K562 (cell line): ENCODE data around the gene RBM27. TPM values are rescaled to one million over a fixed set of nuclear protein-coding genes. Genes with fewer than 3 reads are reported as not detected.

Experiments used
- ATAC-seq: fragments of 200-7000 bp; cut with Tn5 transposase; 3 replicates; pipeline ENCODE4 v1.9.1; 2020; ENCODE audit warnings: moderate library complexity
- BruUV-seq: library from RNA; stranded (reverse); fragments of 400-500 nt; replicated peaks from 2 replicates; lab custom pipeline; 2021; lab: Mats Ljungman, UMichigan
- CTCF ChIA-PET: fragments of 300-600 bp; formaldehyde crosslinking; extraction: SDS; loops from one replicate; lab custom pipeline; 2021; ENCODE audit warnings: low intra/inter-chr PET ratio; lab: Yijun Ruan, JAX
- POLR2A ChIA-PET: fragments of 300-600, 350-650 bp; sonication (Branson Sonifier 250); formaldehyde crosslinking; extraction: SDS; loops from one replicate; lab custom pipeline; 2021; ENCODE audit warnings: antibody characterized with exemption, inconsistent platforms; lab: Yijun Ruan, JAX
- DNase-seq, 4 experiments: peaks; one replicate each; pipeline versions ENCODE4 v3.0.0 to v3.0.0-alpha.2; 2011 to 2018; ENCODE audit warnings: low spot score in 3 of 4, mixed read lengths in 3 of 4; ENCODE audit errors: extremely low read depth in 1 of 4
- FAIRE-seq: peaks from 2 replicates; lab custom pipeline; 2011; peaks lifted over from hg19 to GRCh38; lab: Jason Lieb, UNC
- H2AFZ ChIP-seq: 2 replicates; pipeline ENCODE4 v1.6.0; 2011; ENCODE audit warnings: low read depth, low read length, control low read depth, inconsistent platforms
- H3K27ac ChIP-seq: fragments of 200-600 bp; 3 replicates; pipeline ENCODE4 v1.8.0; 2011; ENCODE audit warnings: low read depth, mild to moderate bottlenecking, control low read depth, inconsistent platforms, low read length, moderate library complexity, mixed read lengths; ENCODE audit errors: extremely low read depth
- H3K27me3 ChIP-seq, 2 experiments: fragments of 300-600 bp in 1 of 2; 2 replicates in 1 of 2; 3 replicates in 1 of 2; pipeline versions ENCODE4 v1.6.0 to v1.8.0; 2011; ENCODE audit warnings: inconsistent platforms in 2 of 2, low read length in 2 of 2, mild to moderate bottlenecking in 1 of 2, mixed read lengths in 1 of 2, moderate library complexity in 1 of 2; ENCODE audit not compliant: control insufficient read depth in 2 of 2, insufficient read depth in 2 of 2
- H3K36me3 ChIP-seq: fragments of 300-600 bp; 3 replicates; pipeline ENCODE4 v1.8.0; 2011; ENCODE audit warnings: mild to moderate bottlenecking, low read length, inconsistent platforms; ENCODE audit not compliant: control insufficient read depth, insufficient read depth
- H3K4me1 ChIP-seq, 2 experiments: fragments of 200-600 bp in 1 of 2; replicated peaks in 1 of 2; 2 replicates in 1 of 2; 3 replicates in 1 of 2; pipeline versions ENCODE4 v1.5.1 to v1.8.0; 2011; ENCODE audit warnings: inconsistent platforms in 2 of 2, low read length in 2 of 2, mild to moderate bottlenecking in 1 of 2, mixed read lengths in 1 of 2, moderate library complexity in 1 of 2; ENCODE audit not compliant: control insufficient read depth in 2 of 2, insufficient read depth in 2 of 2
- H3K4me2 ChIP-seq: 2 replicates; pipeline ENCODE4 v1.6.1; 2011; ENCODE audit warnings: low read length, control low read depth, inconsistent platforms, mixed read lengths; ENCODE audit not compliant: insufficient read depth
- H3K4me3 ChIP-seq: fragments of 200-600 bp; sonication (generic), shearing (Covaris generic); 2 replicates; pipeline ENCODE4 v1.5.1; 2016; ENCODE audit warnings: control low read depth, inconsistent platforms
- H3K79me2 ChIP-seq: fragments of 200-600 bp; 3 replicates; pipeline ENCODE4 v1.8.0; 2011; ENCODE audit warnings: low read length, inconsistent platforms; ENCODE audit not compliant: control insufficient read depth, insufficient read depth
- H3K9ac ChIP-seq, 2 experiments: 2 replicates each; pipeline versions ENCODE4 v1.6.0 to v1.6.1; 2011; ENCODE audit warnings: low read depth in 2 of 2, low read length in 2 of 2, control low read depth in 1 of 2, inconsistent platforms in 1 of 2, mild to moderate bottlenecking in 1 of 2, mixed read lengths in 1 of 2; ENCODE audit not compliant: insufficient read depth in 1 of 2
- H3K9me1 ChIP-seq: one replicate; pipeline ENCODE4 v1.6.0; 2011; ENCODE audit warnings: inconsistent platforms, mild to moderate bottlenecking, low read length, moderate library complexity; ENCODE audit not compliant: control insufficient read depth, insufficient read depth
- H3K9me3 ChIP-seq: replicated peaks from 2 replicates; pipeline ENCODE4 v1.5.1; 2011; ENCODE audit warnings: low read depth, low read length, inconsistent platforms; ENCODE audit not compliant: control insufficient read depth, insufficient read depth
- H4K20me1 ChIP-seq: replicated peaks from 2 replicates; pipeline ENCODE4 v1.6.1; 2011; ENCODE audit warnings: low read length, inconsistent platforms, mixed read lengths; ENCODE audit not compliant: control insufficient read depth, insufficient read depth
- ASH1L ChIP-seq: fragments of 450-650 bp; IDR thresholded peaks from 2 replicates; pipeline ENCODE4 v1.6.1; 2018; ENCODE audit warnings: borderline replicate concordance, mild to moderate bottlenecking, low read depth; ENCODE audit not compliant: partially characterized antibody
- ATF2 ChIP-seq: sonication (generic); formaldehyde crosslinking; IDR thresholded peaks from 2 replicates; pipeline ENCODE4 v1.8.1; 2022; ENCODE audit warnings: missing genetic modification reagents
- BDP1 ChIP-seq: IDR thresholded peaks from 3 replicates; pipeline ENCODE4 v1.6.1; 2011; ENCODE audit not compliant: insufficient read length, insufficient read depth
- CSDE1 ChIP-seq, 2 experiments: fragments of 450-650 bp; IDR thresholded peaks; 2 replicates each; pipeline ENCODE4 v1.6.1; 2016; ENCODE audit warnings: mild to moderate bottlenecking in 1 of 2
- DIDO1 ChIP-seq: fragments of 450-650 bp; IDR thresholded peaks from 2 replicates; pipeline ENCODE4 v1.6.1; 2016; ENCODE audit warnings: low read depth, missing biosample characterization, missing genetic modification characterization
- DMBX1 ChIP-seq: fragments of 250-450 bp; sonication (Bioruptor Pico); IDR thresholded peaks from 2 replicates; pipeline ENCODE4 v1.8.0; 2022; ENCODE audit warnings: inconsistent platforms, mild to moderate bottlenecking, moderate library complexity, borderline replicate concordance
- EWSR1 ChIP-seq: fragments of 450-650 bp; IDR thresholded peaks from 2 replicates; pipeline ENCODE4 v1.6.1; 2018; ENCODE audit warnings: borderline replicate concordance, mild to moderate bottlenecking, low read depth, moderate library complexity; ENCODE audit not compliant: partially characterized antibody
- GTF2E2 ChIP-seq: fragments of 200-800 bp; sonication (Bioruptor generic); IDR thresholded peaks from 2 replicates; pipeline ENCODE4 v1.6.1; 2016; ENCODE audit warnings: missing genetic modification characterization, missing compliant biosample characterization
- HDAC8 ChIP-seq: fragments of 450-650 bp; IDR thresholded peaks from 2 replicates; pipeline ENCODE4 v1.6.1; 2016; ENCODE audit warnings: mild to moderate bottlenecking, missing genetic modification characterization, moderate library complexity, missing compliant biosample characterization
- OTX1 ChIP-seq: fragments of 450-650 bp; formaldehyde crosslinking; IDR thresholded peaks from 2 replicates; pipeline ENCODE4 v1.4.0; 2022; ENCODE audit warnings: mild to moderate bottlenecking
- RBM39 ChIP-seq: fragments of 200-400 bp; formaldehyde crosslinking; optimal IDR thresholded peaks from 2 replicates; pipeline ENCODE3; 2018; ENCODE audit warnings: low read depth, low read length
- XRCC3 ChIP-seq: fragments of 450-650 bp; IDR thresholded peaks from 2 replicates; pipeline ENCODE4 v1.6.1; 2017; ENCODE audit warnings: mild to moderate bottlenecking, moderate library complexity
- ZC3H8 ChIP-seq: fragments of 450-650 bp; IDR thresholded peaks from 2 replicates; pipeline ENCODE4 v1.6.1; 2017
- ZFP36 ChIP-seq: fragments of 150-350 bp; IDR thresholded peaks from 2 replicates; pipeline ENCODE4 v1.6.1; 2018; ENCODE audit warnings: low read length, low read depth; ENCODE audit not compliant: partially characterized antibody
- ZFPM2 ChIP-seq: fragments of 250-450 bp; sonication (Bioruptor Pico); IDR thresholded peaks from 2 replicates; pipeline ENCODE4 v1.5.1; 2022; ENCODE audit warnings: mild to moderate bottlenecking
- ZNF212 ChIP-seq: fragments of 450-650 bp; formaldehyde crosslinking; IDR thresholded peaks from 2 replicates; pipeline ENCODE4 v1.4.0; 2020; ENCODE audit warnings: mild to moderate bottlenecking
- ZNF217 ChIP-seq: sonication (generic); formaldehyde crosslinking; IDR thresholded peaks from 2 replicates; pipeline ENCODE4 v1.8.0; 2022; ENCODE audit warnings: mild to moderate bottlenecking, missing genetic modification reagents
- ZNF449 ChIP-seq: fragments of 250-450 bp; sonication (Bioruptor Pico); IDR thresholded peaks from 2 replicates; pipeline ENCODE4 v1.8.0; 2022; ENCODE audit warnings: moderate library complexity, mild to moderate bottlenecking, inconsistent platforms
- ZNF561 ChIP-seq: fragments of 450-650 bp; formaldehyde crosslinking; conservative IDR thresholded peaks from 2 replicates; pipeline ENCODE4 v1.4.0; 2020; ENCODE audit warnings: mild to moderate bottlenecking, moderate library complexity
- ZNF785 ChIP-seq: fragments of 250-450 bp; sonication (Bioruptor Pico); IDR thresholded peaks from 2 replicates; pipeline ENCODE4 v1.4.0; 2020; ENCODE audit warnings: mild to moderate bottlenecking
- WGBS: fragments of 100-300 bp; shearing (Covaris generic); methylation state at CpG from one replicate; pipeline ENCODE4 v1.1.6; 2016; ENCODE audit warnings: low coverage, mixed read lengths; ENCODE audit not compliant: insufficient coverage; ENCODE audit errors: missing lambda C conversion rate; 5-methylcytosine and 5-hydroxymethylcytosine counted together
- in situ Hi-C: fragments of 300-500 bp; cut with MboI; formaldehyde crosslinking; loops from 4 replicates; pipeline ENCODE4 v1.15.0; 2018; ENCODE audit warnings: inconsistent platforms, mixed read lengths
- intact Hi-C: fragments of 100-400 bp; cut with micrococcal nuclease; formaldehyde crosslinking; loops from 2 replicates; pipeline ENCODE4 v1.14.2; 2022
- polyA plus RNA-seq, 8 experiments: library from polyadenylated mRNA; depleted of rRNA in 4 of 8; stranded (reverse) in 5 of 8; unstranded in 3 of 8; fragments of >200 nt; fragmentation: Nextera tagmentation in 2 of 8; fragmentation: Illumina TruSeq in 1 of 8; extraction: Ambion mirVana in 2 of 8; extraction: Trizol in 1 of 8; gene quantifications; 2 replicates each; pipeline versions ENCODE4 v1.2.1 to v1.2.3, GENCODE V29; 2011 to 2014; ENCODE audit warnings: inconsistent platforms in 1 of 8, missing spikeins in 1 of 8
- total RNA-seq, 7 experiments: library from RNA; depleted of rRNA in 6 of 7; stranded (reverse); fragments of >200 nt in 6 of 7; fragmentation: Illumina TruSeq in 2 of 7; extraction: Trizol in 2 of 7; gene quantifications; 2 replicates each; pipeline versions ENCODE4 v1.2.1 to v1.2.3, GENCODE V29; 2011 to 2021; ENCODE audit warnings: low replicate concordance in 1 of 7

Gene RBM27
- total and polyA plus RNA-seq, 9 of the 15 experiments (the other 6 are each of a cell fraction or from before 2014, with no cell fraction given), result 5.3 to 45.4 (median 29.1) TPM

GRCh38 chr5:146240951-146241350 lies 37.5 kb downstream of the RBM27 start:
- no peak for ATAC-seq
- no peak overlapping the region for H2AFZ ChIP-seq

GRCh38 chr5:146243247-146243646 lies 39.8 kb downstream of the RBM27 start:
- Histone ChIP-seq H3K79me2 (peaks cover 17% of the 10 kb centered on the region), H3K9ac (no peak overlapping the region), H2AFZ (no peak overlapping the region), H3K4me3 (no peak overlapping the region), H3K36me3 (peaks cover 80% of the 10 kb centered on the region; the same call in 2 of the 3 replicates), H3K27ac (no peak overlapping the region), H3K9me3 (no peaks in the 10 kb centered on the region), H3K9me1 (no peaks in the 10 kb centered on the region), H4K20me1 (no peaks in the 10 kb centered on the region), H3K27me3 (no peaks in the 10 kb centered on the region), H3K4me1 (no peaks in the 10 kb centered on the region), H3K4me2 (no peak overlapping the region)
- no TSS peak for BruUV-seq
- in situ Hi-C loops (no loop called here), intact Hi-C loops (no loop called here)
- 90% methylated on average over 3 of the region's 3 CpGs for WGBS
- CTCF ChIA-PET, result no interaction called here
- no peak for FAIRE-seq
- ATAC-seq, result no peak
- no peak for DNase-seq
- POLR2A ChIA-PET, result interaction anchor here (1.0 kb wide), 1 partner anchor 40 kb away, joined by 3 read pairs; no protein-coding TSS in a partner anchor
- TF ChIP-seq BDP1 (no peak), ASH1L (no peak), ATF2 (no peak), XRCC3 (no peak), ZNF217 (CRISPR knock-in tag) (no peak), GTF2E2 (tag) (no peak), HDAC8 (no peak), ZFPM2 (CRISPR knock-in tag) (no peak), ZNF449 (CRISPR knock-in tag) (no peak), DMBX1 (CRISPR knock-in tag) (no peak), RBM39 (no peak)

More at GRCh38 chr5:146240951-146241350, 37.5 kb downstream of the RBM27 start:
- ChIA-PET CTCF (no interaction called here), POLR2A (interaction anchor here (0.6 to 1.0 kb wide), 2 partner anchors 12 to 388 kb away, joined by 3 read pairs; no protein-coding TSS in a partner anchor)
- in situ Hi-C loops (no loop called here), intact Hi-C loops (no loop called here)
- TF ChIP-seq ZC3H8 (no peak), DIDO1 (tag) (no peak), ZNF785 (CRISPR knock-in tag) (no peak), ZFP36 (no peak), ZNF561 (CRISPR knock-in tag) (no peak), ZNF212 (CRISPR knock-in tag) (no peak), EWSR1 (no peak), OTX1 (CRISPR knock-in tag) (no peak), CSDE1 (IDR thresholded peaks at IDR 0.05) (no peak)
- no peaks in the 10 kb centered on the region for H3K9me3 ChIP-seq
- H4K20me1 ChIP-seq, result no peaks in the 10 kb centered on the region
- DNase-seq, result no peak
- peaks cover 79% of the 10 kb centered on the region; the same call in 2 of the 3 replicates for H3K36me3 ChIP-seq
- H3K4me1 ChIP-seq, result no peaks in the 10 kb centered on the region
- BruUV-seq, result no TSS peak
- FAIRE-seq, result no peak
- WGBS, result 80% methylated on average over 2 of the region's 2 CpGs
- H3K27ac ChIP-seq, result no peak overlapping the region
- no peaks in the 10 kb centered on the region for H3K27me3 ChIP-seq
- H3K79me2 ChIP-seq, result peaks cover 12% of the 10 kb centered on the region
- no peak overlapping the region for H3K9ac ChIP-seq
- H3K9me1 ChIP-seq, result no peaks in the 10 kb centered on the region
- no peak overlapping the region for H3K4me2 ChIP-seq
- no peak overlapping the region for H3K4me3 ChIP-seq
